HL-60 (cell line): ENCODE measurements around the gene OSBP2.

Experiments
- GABPA ChIP-seq: IDR thresholded peaks from 2 replicates; pipeline ENCODE4 v1.6.1; 2012; ENCODE audit warnings: low read depth
- POLR2AphosphoS5 ChIP-seq: IDR thresholded peaks from 2 replicates; pipeline ENCODE4 v1.6.1; 2012; ENCODE audit warnings: low read depth
- TF ChIP-seq, protein P1 (sequence below): IDR thresholded peaks from one replicate; pipeline ENCODE4 v1.5.1; 2011; ENCODE audit warnings: low read length, control low read depth, inconsistent platforms; ENCODE audit not compliant: insufficient read depth

GRCh38 chr22:30923168-30923900 lies 228.7 kb downstream of the OSBP2 start:
- TF ChIP-seq, protein P1, sequence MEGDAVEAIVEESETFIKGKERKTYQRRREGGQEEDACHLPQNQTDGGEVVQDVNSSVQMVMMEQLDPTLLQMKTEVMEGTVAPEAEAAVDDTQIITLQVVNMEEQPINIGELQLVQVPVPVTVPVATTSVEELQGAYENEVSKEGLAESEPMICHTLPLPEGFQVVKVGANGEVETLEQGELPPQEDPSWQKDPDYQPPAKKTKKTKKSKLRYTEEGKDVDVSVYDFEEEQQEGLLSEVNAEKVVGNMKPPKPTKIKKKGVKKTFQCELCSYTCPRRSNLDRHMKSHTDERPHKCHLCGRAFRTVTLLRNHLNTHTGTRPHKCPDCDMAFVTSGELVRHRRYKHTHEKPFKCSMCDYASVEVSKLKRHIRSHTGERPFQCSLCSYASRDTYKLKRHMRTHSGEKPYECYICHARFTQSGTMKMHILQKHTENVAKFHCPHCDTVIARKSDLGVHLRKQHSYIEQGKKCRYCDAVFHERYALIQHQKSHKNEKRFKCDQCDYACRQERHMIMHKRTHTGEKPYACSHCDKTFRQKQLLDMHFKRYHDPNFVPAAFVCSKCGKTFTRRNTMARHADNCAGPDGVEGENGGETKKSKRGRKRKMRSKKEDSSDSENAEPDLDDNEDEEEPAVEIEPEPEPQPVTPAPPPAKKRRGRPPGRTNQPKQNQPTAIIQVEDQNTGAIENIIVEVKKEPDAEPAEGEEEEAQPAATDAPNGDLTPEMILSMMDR: no peak
- TF ChIP-seq POLR2AphosphoS5: no peak
- no peak for TF ChIP-seq GABPA
